ENCODE data around the gene ZNF483.
"Not testable (repeated sequence)": the region's sequence is repeated elsewhere in the genome, so short reads cannot be mapped to it uniquely, and the experiment has no call there.

ZNF483 gene

DNA sequence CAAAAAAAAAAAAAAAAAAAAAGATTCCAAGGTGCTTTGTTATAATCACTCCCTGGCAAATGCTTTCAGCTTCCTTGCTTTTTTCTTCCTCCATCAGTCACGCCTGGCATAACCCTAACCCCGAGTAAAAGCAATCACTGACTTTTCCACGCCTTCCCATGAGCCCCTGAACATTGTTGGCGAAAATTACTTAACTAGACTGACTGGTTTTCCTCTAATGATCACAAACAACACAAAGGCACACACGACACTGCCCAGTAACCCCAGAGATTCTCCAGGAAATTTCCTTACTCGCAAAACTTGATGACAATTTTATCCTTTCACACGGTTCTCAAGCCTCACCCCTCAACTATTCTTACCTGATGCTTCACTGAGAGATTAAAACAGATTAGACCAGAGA lies 85.9 kb downstream of the ZNF483 start:
- 86 to 97% methylated on average over 5 to 7 of the region's 7 CpGs for WGBS, 2 experiments (ENCODE audit: insufficient coverage in 2 of 2)
- Histone ChIP-seq H3K4me3 (ENCODE audit: extremely low read depth, insufficient read depth, low read length, poor library complexity, severe bottlenecking) (no peak overlapping the region), H3K36me3 (ENCODE audit: control insufficient read depth, insufficient read depth, low read length) (no peaks in the 10 kb centered on the region), H3K9me3 (ENCODE audit: control insufficient read depth, low read length) (no peaks in the 10 kb centered on the region), H3K27ac (ENCODE audit: low read depth, low read length, severe bottlenecking) (no peak overlapping the region), H3K4me1 (ENCODE audit: control insufficient read depth, insufficient read depth, low read length, poor library complexity, severe bottlenecking) (no peaks in the 10 kb centered on the region)

DNA sequence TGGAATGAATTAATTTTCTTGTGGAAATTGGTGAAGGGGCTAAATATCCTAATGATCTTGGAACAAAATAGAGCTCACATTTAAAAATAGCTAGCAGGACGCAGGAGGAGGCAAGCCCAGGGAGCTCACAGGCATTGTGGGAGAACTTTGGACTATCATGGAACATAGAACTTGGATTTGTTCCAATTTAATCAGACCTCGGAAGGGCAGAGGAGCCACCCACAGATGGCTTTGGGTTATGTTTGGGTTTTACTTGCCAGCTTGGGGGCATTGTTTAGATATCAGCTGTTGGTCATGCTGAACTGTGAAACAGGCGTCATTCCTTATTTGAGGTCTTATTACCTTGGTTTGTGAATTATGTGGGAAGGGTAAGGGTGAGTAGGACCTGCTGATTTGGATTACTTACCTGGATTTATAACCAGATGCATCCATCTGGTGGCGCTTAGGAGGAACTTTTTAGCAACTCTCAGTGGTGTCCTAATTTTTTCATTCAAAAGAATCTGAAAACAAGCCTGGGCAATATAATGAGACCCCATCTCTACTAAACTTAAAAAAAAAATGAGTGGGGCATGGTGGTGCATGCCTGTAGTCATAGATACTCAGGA lies 88.6 kb downstream of the ZNF483 start:
- Histone ChIP-seq H3K4me3 (ENCODE audit: extremely low read depth, insufficient read depth, low read length, poor library complexity, severe bottlenecking) (no peak overlapping the region), H3K9me3 (ENCODE audit: control insufficient read depth, low read length) (no peaks in the 10 kb centered on the region)
- 94 to 100% methylated on average over 2 to 3 of the region's 4 CpGs for WGBS, 2 experiments (ENCODE audit: insufficient coverage in 2 of 2)

DNA sequence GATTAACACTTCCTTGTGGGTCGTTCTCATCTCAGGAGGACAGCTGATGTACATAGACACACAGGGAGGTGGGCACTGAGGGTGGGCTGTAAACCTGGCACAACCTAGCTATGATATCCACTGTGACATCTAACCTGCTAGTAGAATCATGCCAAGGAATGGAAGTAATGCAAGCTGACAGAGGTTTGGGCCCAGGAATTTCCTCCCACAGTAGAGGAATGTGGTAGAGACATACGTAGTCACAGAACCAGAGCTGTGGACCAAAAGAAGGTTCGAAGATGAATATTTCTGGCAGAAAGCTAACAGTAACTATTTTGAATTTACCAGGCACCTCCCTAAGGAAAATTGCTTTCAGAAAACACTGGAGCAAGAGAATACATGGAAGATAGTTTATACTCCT lies 90.9 kb downstream of the ZNF483 start:
- no peaks in the 10 kb centered on the region for H3K36me3 ChIP-seq (ENCODE audit: control insufficient read depth, insufficient read depth, low read length)
- no peaks in the 10 kb centered on the region for H3K9me3 ChIP-seq (ENCODE audit: control insufficient read depth, low read length)
- H3K4me1 ChIP-seq (ENCODE audit: control insufficient read depth, insufficient read depth, low read length, poor library complexity, severe bottlenecking): no peaks in the 10 kb centered on the region
- no peak overlapping the region for H3K4me3 ChIP-seq (ENCODE audit: extremely low read depth, insufficient read depth, low read length, poor library complexity, severe bottlenecking)
- WGBS, 2 experiments (ENCODE audit: insufficient coverage in 2 of 2): 67 to 93% methylated on average over 1 to 3 of the region's 3 CpGs
- no peak overlapping the region for H3K27ac ChIP-seq (ENCODE audit: low read depth, low read length, severe bottlenecking)

More for the DNA sequence above, 88.6 kb downstream of the ZNF483 start:
- Histone ChIP-seq H3K4me1 (ENCODE audit: control insufficient read depth, insufficient read depth, low read length, poor library complexity, severe bottlenecking) (no peaks in the 10 kb centered on the region), H3K27ac (ENCODE audit: low read depth, low read length, severe bottlenecking) (no peak overlapping the region), H3K36me3 (ENCODE audit: control insufficient read depth, insufficient read depth, low read length) (no peaks in the 10 kb centered on the region)

DNA sequence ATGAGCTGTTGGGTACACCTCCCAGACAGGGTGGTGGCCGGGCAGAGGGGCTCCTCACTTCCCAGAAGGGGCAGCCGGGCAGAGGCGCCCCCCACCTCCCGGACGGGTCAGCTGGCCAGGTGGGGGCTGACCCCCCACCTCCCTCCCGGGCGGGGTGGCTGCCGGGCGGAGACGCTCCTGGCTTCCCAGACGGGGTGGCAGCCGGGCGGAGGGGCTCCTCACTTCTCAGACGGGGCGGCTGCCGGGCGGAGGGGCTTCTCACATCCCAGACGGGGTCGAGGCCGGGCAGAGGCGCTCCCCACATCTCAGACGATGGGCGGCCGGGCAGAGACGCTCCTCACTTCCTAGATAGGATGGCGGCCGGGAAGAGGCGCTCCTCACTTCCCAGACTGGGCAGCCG lies 92.4 kb downstream of the ZNF483 start:
- H3K9me3 ChIP-seq (ENCODE audit: control insufficient read depth, low read length); H3K4me1 ChIP-seq (ENCODE audit: control insufficient read depth, insufficient read depth, low read length, poor library complexity, severe bottlenecking); H3K36me3 ChIP-seq (ENCODE audit: control insufficient read depth, insufficient read depth, low read length); H3K27ac ChIP-seq (ENCODE audit: low read depth, low read length, severe bottlenecking); H3K4me3 ChIP-seq (ENCODE audit: extremely low read depth, insufficient read depth, low read length, poor library complexity, severe bottlenecking): not testable (repeated sequence)
- whole genome bisulfite sequencing, 2 experiments (ENCODE audit: insufficient coverage in 2 of 2): 96 to 98% methylated on average over 14 to 15 of the region's 29 CpGs

DNA sequence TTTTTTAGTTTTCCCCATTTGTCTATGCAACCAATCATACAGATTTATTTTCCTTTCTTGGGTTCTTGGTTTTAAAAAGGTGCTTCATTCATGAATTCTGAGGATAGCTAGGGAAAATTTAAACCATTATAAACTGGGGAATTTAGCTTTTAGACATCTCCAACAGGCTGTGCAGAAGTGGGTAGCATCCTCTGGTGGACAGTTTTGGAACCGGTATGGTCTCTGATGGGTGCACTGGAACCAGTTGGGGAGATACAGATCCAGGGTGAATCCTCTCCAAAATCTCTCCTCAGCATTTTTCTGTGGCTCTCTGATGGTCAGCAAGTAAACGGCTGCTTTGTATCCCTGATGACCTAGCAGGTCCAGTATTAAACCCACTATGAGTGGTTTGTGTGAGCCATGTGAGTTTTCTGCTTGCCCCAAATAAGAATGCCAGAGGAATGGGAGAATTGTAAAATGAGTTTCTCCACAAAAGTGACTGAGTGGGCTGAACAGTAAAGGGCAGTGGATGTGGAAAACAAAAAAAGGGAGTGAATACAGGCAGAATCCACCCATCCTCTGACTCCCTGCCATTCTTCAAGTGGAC lies 97.0 kb downstream of the ZNF483 start:
- 38 to 44% methylated on average over 1 to 2 of the region's 2 CpGs for WGBS, 2 experiments (ENCODE audit: insufficient coverage in 2 of 2)
- H3K27ac ChIP-seq (ENCODE audit: low read depth, low read length, severe bottlenecking): no peak overlapping the region

DNA sequence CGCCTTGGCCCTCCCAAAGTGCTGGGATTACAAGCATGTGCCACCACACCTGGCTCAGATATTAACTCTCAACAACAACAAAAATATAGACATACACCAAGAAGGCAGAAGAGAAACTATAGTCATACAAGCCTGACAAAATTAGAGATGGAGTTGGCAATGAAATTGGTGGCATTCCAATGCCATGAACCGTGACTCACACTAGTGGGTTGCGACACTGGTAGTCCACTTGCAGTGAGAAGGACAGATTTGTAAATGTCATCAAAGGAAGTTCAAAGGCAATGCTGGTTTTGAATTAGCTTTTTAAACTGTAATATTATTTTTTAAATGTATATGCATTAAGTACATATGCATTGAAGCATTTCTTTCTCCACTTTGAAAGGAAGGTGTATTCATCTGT lies 97.6 kb downstream of the ZNF483 start:
- H3K9me3 ChIP-seq (ENCODE audit: control insufficient read depth, low read length): no peaks in the 10 kb centered on the region
- no peaks in the 10 kb centered on the region for H3K4me1 ChIP-seq (ENCODE audit: control insufficient read depth, insufficient read depth, low read length, poor library complexity, severe bottlenecking)
- no peak overlapping the region for H3K4me3 ChIP-seq (ENCODE audit: extremely low read depth, insufficient read depth, low read length, poor library complexity, severe bottlenecking)
- no peak overlapping the region for H3K27ac ChIP-seq (ENCODE audit: low read depth, low read length, severe bottlenecking)
- H3K36me3 ChIP-seq (ENCODE audit: control insufficient read depth, insufficient read depth, low read length): no peaks in the 10 kb centered on the region
- WGBS, 2 experiments (ENCODE audit: insufficient coverage in 2 of 2): 86 to 96% methylated on average over 2 to 3 of the region's 3 CpGs

More for the DNA sequence above, 97.0 kb downstream of the ZNF483 start:
- H3K4me1 ChIP-seq (ENCODE audit: control insufficient read depth, insufficient read depth, low read length, poor library complexity, severe bottlenecking): no peaks in the 10 kb centered on the region
- H3K4me3 ChIP-seq (ENCODE audit: extremely low read depth, insufficient read depth, low read length, poor library complexity, severe bottlenecking): no peak overlapping the region
- no peaks in the 10 kb centered on the region for H3K36me3 ChIP-seq (ENCODE audit: control insufficient read depth, insufficient read depth, low read length)
- no peaks in the 10 kb centered on the region for H3K9me3 ChIP-seq (ENCODE audit: control insufficient read depth, low read length)

All from mesodermal cell (in vitro differentiated cells).